HEK293 (cell line): ENCODE results near the gene ECT2L.
A peak's percentile ranks its signal among the peaks of the same experiment; 100 is the strongest.

Experiments used
- CTCF ChIA-PET: fragments of 350-600 bp; formaldehyde crosslinking; extraction: SDS; loops from one replicate; lab custom pipeline; 2021; ENCODE audit warnings: antibody characterized with exemption; lab: Yijun Ruan, JAX
- POLR2A ChIA-PET: fragments of 300-600 bp; formaldehyde crosslinking; extraction: SDS; loops from one replicate; lab custom pipeline; 2020; ENCODE audit warnings: antibody characterized with exemption, inconsistent platforms; lab: Yijun Ruan, JAX
- H3K27ac ChIP-seq: fragments of 200-500 bp; sonication (Bioruptor generic); 2 replicates; pipeline ENCODE4 v1.5.1; 2014; ENCODE audit warnings: low read depth, low read length, control low read depth, inconsistent platforms; ENCODE audit errors: extremely low read depth
- H3K36me3 ChIP-seq, 2 experiments: fragments of 200-500 bp in 1 of 2; sonication (Bioruptor generic) in 1 of 2; 1 replicate in 1 of 2; 2 replicates in 1 of 2; pipeline ENCODE4 v1.5.1; 2014 to 2017; ENCODE audit warnings: inconsistent platforms in 2 of 2, low read length in 2 of 2; ENCODE audit not compliant: control insufficient read depth in 2 of 2, insufficient read depth in 1 of 2
- H3K4me1 ChIP-seq: fragments of 200-500 bp; sonication (Bioruptor generic); 2 replicates; pipeline ENCODE4 v1.5.1; 2014; ENCODE audit warnings: mild to moderate bottlenecking, low read length, inconsistent platforms; ENCODE audit not compliant: control insufficient read depth, insufficient read depth
- H3K4me3 ChIP-seq: 2 replicates; pipeline ENCODE4 v1.5.1; 2011; ENCODE audit warnings: low read depth, mild to moderate bottlenecking, control low read depth, low read length, moderate library complexity
- H3K9me3 ChIP-seq: fragments of 200-500 bp; sonication (Bioruptor generic); 2 replicates; pipeline ENCODE4 v1.5.1; 2014; ENCODE audit warnings: low read depth, low read length, inconsistent platforms; ENCODE audit not compliant: control insufficient read depth, insufficient read depth
- KLF9 ChIP-seq: fragments of 450-650 bp; formaldehyde crosslinking; IDR thresholded peaks from 2 replicates; pipeline ENCODE4 v1.5.1; 2016; ENCODE audit warnings: missing biosample characterization, missing genetic modification characterization, low read depth
- MEIS1 ChIP-seq: sonication (generic); formaldehyde crosslinking; IDR thresholded peaks from 2 replicates; pipeline ENCODE4 v1.8.1; 2022; ENCODE audit warnings: missing genetic modification reagents, mild to moderate bottlenecking, borderline replicate concordance
- OVOL3 ChIP-seq: fragments of 450-650 bp; formaldehyde crosslinking; IDR thresholded peaks from 2 replicates; pipeline ENCODE4 v1.5.1; 2016; ENCODE audit warnings: missing biosample characterization, missing genetic modification characterization
- PBX3 ChIP-seq: sonication (generic); formaldehyde crosslinking; IDR thresholded peaks from 2 replicates; pipeline ENCODE4 v1.8.1; 2022; ENCODE audit warnings: mild to moderate bottlenecking, moderate library complexity, missing genetic modification reagents
- PRDM10 ChIP-seq: fragments of 450-650 bp; formaldehyde crosslinking; IDR thresholded peaks from 2 replicates; pipeline ENCODE4 v1.5.1; 2016; ENCODE audit warnings: missing biosample characterization, missing genetic modification characterization
- SP7 ChIP-seq: fragments of 450-650 bp; formaldehyde crosslinking; IDR thresholded peaks from 2 replicates; pipeline ENCODE4 v1.5.1; 2016; ENCODE audit warnings: missing biosample characterization, missing genetic modification characterization
- TRIM28 ChIP-seq: IDR thresholded peaks from 2 replicates; pipeline ENCODE4 v1.6.1; 2011; ENCODE audit warnings: low read length, control low read depth, borderline replicate concordance
- TSHZ1 ChIP-seq: fragments of 450-650 bp; formaldehyde crosslinking; IDR thresholded peaks from 2 replicates; pipeline ENCODE4 v1.5.1; 2016; ENCODE audit warnings: missing biosample characterization, missing genetic modification characterization, borderline replicate concordance
- YY1 ChIP-seq: fragments of 450-650 bp; formaldehyde crosslinking; IDR thresholded peaks from 2 replicates; pipeline ENCODE4 v1.5.1; 2018; ENCODE audit warnings: missing biosample characterization, missing genetic modification characterization
- ZFP3 ChIP-seq: fragments of 450-650 bp; formaldehyde crosslinking; IDR thresholded peaks from 2 replicates; pipeline ENCODE4 v1.5.1; 2016; ENCODE audit warnings: low read depth, missing biosample characterization, missing genetic modification characterization
- ZNF121 ChIP-seq: fragments of 450-650 bp; formaldehyde crosslinking; IDR thresholded peaks from 2 replicates; pipeline ENCODE4 v1.5.1; 2016; ENCODE audit warnings: missing biosample characterization, missing genetic modification characterization
- ZNF146 ChIP-seq: fragments of 450-650 bp; formaldehyde crosslinking; IDR thresholded peaks from 2 replicates; pipeline ENCODE4 v1.5.1; 2016; ENCODE audit warnings: missing biosample characterization, missing genetic modification characterization
- ZNF155 ChIP-seq: fragments of 450-650 bp; formaldehyde crosslinking; IDR thresholded peaks from 2 replicates; pipeline ENCODE4 v1.5.1; 2016; ENCODE audit warnings: missing biosample characterization, missing genetic modification characterization
- ZNF16 ChIP-seq: fragments of 450-650 bp; formaldehyde crosslinking; IDR thresholded peaks from 2 replicates; pipeline ENCODE4 v1.5.1; 2016; ENCODE audit warnings: low read depth, missing biosample characterization, missing genetic modification characterization
- ZNF19 ChIP-seq: fragments of 450-650 bp; formaldehyde crosslinking; IDR thresholded peaks from 2 replicates; pipeline ENCODE4; 2016; ENCODE audit warnings: missing biosample characterization, missing genetic modification characterization, low read depth
- ZNF2 ChIP-seq: fragments of 450-650 bp; formaldehyde crosslinking; IDR thresholded peaks from 2 replicates; pipeline ENCODE4 v1.5.1; 2016; ENCODE audit warnings: missing biosample characterization, missing genetic modification characterization
- ZNF24 ChIP-seq: fragments of 450-650 bp; formaldehyde crosslinking; IDR thresholded peaks from 2 replicates; pipeline ENCODE4 v1.5.1; 2016; ENCODE audit warnings: missing biosample characterization, missing genetic modification characterization
- ZNF311 ChIP-seq: fragments of 450-650 bp; formaldehyde crosslinking; IDR thresholded peaks from 2 replicates; pipeline ENCODE4 v1.5.1; 2017; ENCODE audit warnings: missing biosample characterization, missing genetic modification characterization, borderline replicate concordance
- ZNF366 ChIP-seq: fragments of 450-650 bp; formaldehyde crosslinking; conservative IDR thresholded peaks from 2 replicates; pipeline ENCODE4 v1.5.1; 2016; ENCODE audit warnings: missing biosample characterization, missing genetic modification characterization
- ZNF48 ChIP-seq: fragments of 450-650 bp; formaldehyde crosslinking; IDR thresholded peaks from 2 replicates; pipeline ENCODE4 v1.5.1; 2016; ENCODE audit warnings: missing biosample characterization, missing genetic modification characterization
- ZNF510 ChIP-seq: fragments of 450-650 bp; formaldehyde crosslinking; IDR thresholded peaks from 2 replicates; pipeline ENCODE4 v1.5.1; 2018; ENCODE audit warnings: mild to moderate bottlenecking, missing genetic modification characterization, missing biosample characterization; ENCODE audit not compliant: insufficient replicate concordance
- ZNF747 ChIP-seq: fragments of 450-650 bp; formaldehyde crosslinking; IDR thresholded peaks from 2 replicates; pipeline ENCODE4 v1.5.1; 2016; ENCODE audit warnings: missing biosample characterization, missing genetic modification characterization
- ZNF777 ChIP-seq: fragments of 450-650 bp; formaldehyde crosslinking; IDR thresholded peaks from 2 replicates; pipeline ENCODE4 v1.5.1; 2017; ENCODE audit warnings: missing biosample characterization, missing genetic modification characterization, borderline replicate concordance
- ZSCAN16 ChIP-seq: fragments of 450-650 bp; formaldehyde crosslinking; IDR thresholded peaks from 2 replicates; pipeline ENCODE4 v1.5.1; 2016; ENCODE audit warnings: missing biosample characterization, missing genetic modification characterization

Gene ECT2L

GRCh38 chr6:138817799-138818198 lies 21.9 kb downstream of the ECT2L start:
- no peak overlapping the region for H3K4me3 ChIP-seq
- CTCF ChIA-PET: interaction anchor here (0.6 to 3.2 kb wide), 11 partner anchors 35 to 547 kb away, joined by 3 to 20 read pairs (median 4); partner anchors contain the start of gene REPS1
- TF ChIP-seq ZNF48 (tag by site-specific recombination): no peak
- no peak for TF ChIP-seq PRDM10
- TF ChIP-seq PBX3: no peak
- TF ChIP-seq ZNF510 (tag by site-specific recombination): no peak
- no peak for TF ChIP-seq ZNF777 (tag by site-specific recombination)
- no peak for TF ChIP-seq ZNF146 (tag by site-specific recombination)
- no peak for TF ChIP-seq YY1 (tag by site-specific recombination)
- TF ChIP-seq KLF9 (tag by site-specific recombination): no peak
- TF ChIP-seq SP7: no peak
- no peak for TF ChIP-seq MEIS1 (CRISPR knock-in tag)
- TF ChIP-seq, all 188 proteins: peak for 0
- POLR2A ChIA-PET: no interaction called here
- Histone ChIP-seq H3K9me3 (no peaks in the 10 kb centered on the region), H3K27ac (no peak overlapping the region), H3K4me1 (peaks cover 13% of the 10 kb centered on the region), H3K36me3 (no peaks in the 10 kb centered on the region)

- ChIA-PET CTCF (interaction anchor here (0.6 to 3.2 kb wide), 4 partner anchors 164 to 703 kb away, joined by 3 to 11 read pairs (median 3); no protein-coding TSS in a partner anchor), POLR2A (no interaction called here)
- Histone ChIP-seq H3K9me3 (no peaks in the 10 kb centered on the region), H3K4me3 (no peak overlapping the region), H3K4me1 (peaks cover 11% of the 10 kb centered on the region), H3K27ac (no peak overlapping the region), H3K36me3 (no peaks in the 10 kb centered on the region)
- TF ChIP-seq ZSCAN16 (tag by site-specific recombination) (peak; percentile 27; the same call in 1 of the 2 replicates), TRIM28 (no peak)
Observed at GRCh38 chr6:138818496-138819194, 22.8 kb downstream of the ECT2L start.

GRCh38 chr6:138821519-138821918 lies 25.6 kb downstream of the ECT2L start:
- ChIA-PET CTCF (interaction anchor here (0.6 to 1.7 kb wide), 7 partner anchors 11 to 1145 kb away, joined by 3 to 4 read pairs (median 3); no protein-coding TSS in a partner anchor), POLR2A (no interaction called here)
- no peaks in the 10 kb centered on the region for H3K9me3 ChIP-seq
- H3K4me3 ChIP-seq: no peak overlapping the region
- H3K27ac ChIP-seq: no peak overlapping the region
- H3K4me1 ChIP-seq: no peaks in the 10 kb centered on the region
- no peaks in the 10 kb centered on the region for H3K36me3 ChIP-seq
- TF ChIP-seq ZNF155 (tag by site-specific recombination) (no peak), ZNF2 (tag by site-specific recombination) (no peak), ZNF16 (tag by site-specific recombination) (no peak), ZNF19 (no peak), TSHZ1 (tag by site-specific recombination) (no peak), ZNF311 (tag by site-specific recombination) (no peak), OVOL3 (tag by site-specific recombination) (no peak), ZNF366 (tag by site-specific recombination) (no peak), ZFP3 (tag by site-specific recombination) (no peak), ZNF121 (tag by site-specific recombination) (no peak), ZSCAN16 (tag by site-specific recombination) (no peak), ZNF747 (tag by site-specific recombination) (no peak), ZNF24 (tag by site-specific recombination) (no peak)
